ENCODE data around the gene GATAD2A.

- no peak for TF ChIP-seq EZH2phosphoT487 (IDR thresholded peaks at IDR 0.05; ENCODE audit: low read depth)
- TF ChIP-seq, protein P1, sequence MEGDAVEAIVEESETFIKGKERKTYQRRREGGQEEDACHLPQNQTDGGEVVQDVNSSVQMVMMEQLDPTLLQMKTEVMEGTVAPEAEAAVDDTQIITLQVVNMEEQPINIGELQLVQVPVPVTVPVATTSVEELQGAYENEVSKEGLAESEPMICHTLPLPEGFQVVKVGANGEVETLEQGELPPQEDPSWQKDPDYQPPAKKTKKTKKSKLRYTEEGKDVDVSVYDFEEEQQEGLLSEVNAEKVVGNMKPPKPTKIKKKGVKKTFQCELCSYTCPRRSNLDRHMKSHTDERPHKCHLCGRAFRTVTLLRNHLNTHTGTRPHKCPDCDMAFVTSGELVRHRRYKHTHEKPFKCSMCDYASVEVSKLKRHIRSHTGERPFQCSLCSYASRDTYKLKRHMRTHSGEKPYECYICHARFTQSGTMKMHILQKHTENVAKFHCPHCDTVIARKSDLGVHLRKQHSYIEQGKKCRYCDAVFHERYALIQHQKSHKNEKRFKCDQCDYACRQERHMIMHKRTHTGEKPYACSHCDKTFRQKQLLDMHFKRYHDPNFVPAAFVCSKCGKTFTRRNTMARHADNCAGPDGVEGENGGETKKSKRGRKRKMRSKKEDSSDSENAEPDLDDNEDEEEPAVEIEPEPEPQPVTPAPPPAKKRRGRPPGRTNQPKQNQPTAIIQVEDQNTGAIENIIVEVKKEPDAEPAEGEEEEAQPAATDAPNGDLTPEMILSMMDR (IDR thresholded peaks at IDR 0.05; ENCODE audit: low read depth, low read length), result no peak
Measured at GRCh38 chr19:19540064-19540714, 134.7 kb downstream of the GATAD2A start.
